K562 (cell line): Measurements from ENCODE around the gene KCNC4. TPM values are rescaled to one million over a fixed set of nuclear protein-coding genes. Genes with fewer than 3 reads are reported as not detected.

Experiments used
- ATAC-seq: fragments of 200-7000 bp; cut with Tn5 transposase; 3 replicates; pipeline ENCODE4 v1.9.1; 2020; ENCODE audit warnings: moderate library complexity
- BruUV-seq: library from RNA; stranded (reverse); fragments of 400-500 nt; replicated peaks from 2 replicates; lab custom pipeline; 2021; lab: Mats Ljungman, UMichigan
- CTCF ChIA-PET: fragments of 300-600 bp; formaldehyde crosslinking; extraction: SDS; loops from one replicate; lab custom pipeline; 2021; ENCODE audit warnings: low intra/inter-chr PET ratio; lab: Yijun Ruan, JAX
- POLR2A ChIA-PET: fragments of 300-600, 350-650 bp; sonication (Branson Sonifier 250); formaldehyde crosslinking; extraction: SDS; loops from one replicate; lab custom pipeline; 2021; ENCODE audit warnings: antibody characterized with exemption, inconsistent platforms; lab: Yijun Ruan, JAX
- DNase-seq, 4 experiments: peaks; one replicate each; pipeline versions ENCODE4 v3.0.0 to v3.0.0-alpha.2; 2011 to 2018; ENCODE audit warnings: low spot score in 3 of 4, mixed read lengths in 3 of 4; ENCODE audit errors: extremely low read depth in 1 of 4
- FAIRE-seq: peaks from 2 replicates; lab custom pipeline; 2011; peaks lifted over from hg19 to GRCh38; lab: Jason Lieb, UNC
- H2AFZ ChIP-seq: 2 replicates; pipeline ENCODE4 v1.6.0; 2011; ENCODE audit warnings: low read depth, low read length, control low read depth, inconsistent platforms
- H3K27ac ChIP-seq: fragments of 200-600 bp; 3 replicates; pipeline ENCODE4 v1.8.0; 2011; ENCODE audit warnings: low read depth, mild to moderate bottlenecking, control low read depth, inconsistent platforms, low read length, moderate library complexity, mixed read lengths; ENCODE audit errors: extremely low read depth
- H3K27me3 ChIP-seq, 2 experiments: fragments of 300-600 bp in 1 of 2; 2 replicates in 1 of 2; 3 replicates in 1 of 2; pipeline versions ENCODE4 v1.6.0 to v1.8.0; 2011; ENCODE audit warnings: inconsistent platforms in 2 of 2, low read length in 2 of 2, mild to moderate bottlenecking in 1 of 2, mixed read lengths in 1 of 2, moderate library complexity in 1 of 2; ENCODE audit not compliant: control insufficient read depth in 2 of 2, insufficient read depth in 2 of 2
- H3K36me3 ChIP-seq: fragments of 300-600 bp; 3 replicates; pipeline ENCODE4 v1.8.0; 2011; ENCODE audit warnings: mild to moderate bottlenecking, low read length, inconsistent platforms; ENCODE audit not compliant: control insufficient read depth, insufficient read depth
- H3K4me1 ChIP-seq, 2 experiments: fragments of 200-600 bp in 1 of 2; replicated peaks in 1 of 2; 2 replicates in 1 of 2; 3 replicates in 1 of 2; pipeline versions ENCODE4 v1.5.1 to v1.8.0; 2011; ENCODE audit warnings: inconsistent platforms in 2 of 2, low read length in 2 of 2, mild to moderate bottlenecking in 1 of 2, mixed read lengths in 1 of 2, moderate library complexity in 1 of 2; ENCODE audit not compliant: control insufficient read depth in 2 of 2, insufficient read depth in 2 of 2
- H3K4me2 ChIP-seq: 2 replicates; pipeline ENCODE4 v1.6.1; 2011; ENCODE audit warnings: low read length, control low read depth, inconsistent platforms, mixed read lengths; ENCODE audit not compliant: insufficient read depth
- H3K4me3 ChIP-seq: fragments of 200-600 bp; sonication (generic), shearing (Covaris generic); 2 replicates; pipeline ENCODE4 v1.5.1; 2016; ENCODE audit warnings: control low read depth, inconsistent platforms
- H3K79me2 ChIP-seq: fragments of 200-600 bp; 3 replicates; pipeline ENCODE4 v1.8.0; 2011; ENCODE audit warnings: low read length, inconsistent platforms; ENCODE audit not compliant: control insufficient read depth, insufficient read depth
- H3K9ac ChIP-seq, 2 experiments: 2 replicates each; pipeline versions ENCODE4 v1.6.0 to v1.6.1; 2011; ENCODE audit warnings: low read depth in 2 of 2, low read length in 2 of 2, control low read depth in 1 of 2, inconsistent platforms in 1 of 2, mild to moderate bottlenecking in 1 of 2, mixed read lengths in 1 of 2; ENCODE audit not compliant: insufficient read depth in 1 of 2
- H3K9me1 ChIP-seq: one replicate; pipeline ENCODE4 v1.6.0; 2011; ENCODE audit warnings: inconsistent platforms, mild to moderate bottlenecking, low read length, moderate library complexity; ENCODE audit not compliant: control insufficient read depth, insufficient read depth
- H3K9me3 ChIP-seq: replicated peaks from 2 replicates; pipeline ENCODE4 v1.5.1; 2011; ENCODE audit warnings: low read depth, low read length, inconsistent platforms; ENCODE audit not compliant: control insufficient read depth, insufficient read depth
- H4K20me1 ChIP-seq: replicated peaks from 2 replicates; pipeline ENCODE4 v1.6.1; 2011; ENCODE audit warnings: low read length, inconsistent platforms, mixed read lengths; ENCODE audit not compliant: control insufficient read depth, insufficient read depth
- GTF2F1 ChIP-seq: IDR thresholded peaks from 2 replicates; pipeline ENCODE4 v1.6.1; 2011; ENCODE audit warnings: low read depth, low read length, improper control_type of control experiment
- HMGN3 ChIP-seq: IDR thresholded peaks from 2 replicates; pipeline ENCODE4 v1.6.1; 2011; ENCODE audit warnings: borderline replicate concordance, low read depth, mild to moderate bottlenecking, mixed read lengths, low read length; ENCODE audit not compliant: insufficient read length; ENCODE audit errors: extremely low read depth
- HSF4 ChIP-seq: fragments of 250-450 bp; sonication (Bioruptor Pico); IDR thresholded peaks from 2 replicates; pipeline ENCODE4 v2.1.2; 2022; ENCODE audit warnings: mild to moderate bottlenecking, moderate library complexity, borderline replicate concordance
- MTA1 ChIP-seq: fragments of 450-650 bp; IDR thresholded peaks from 2 replicates; pipeline ENCODE4 v1.6.1; 2017; ENCODE audit warnings: borderline replicate concordance
- NCOA4 ChIP-seq: fragments of 450-650 bp; IDR thresholded peaks from 2 replicates; pipeline ENCODE4 v1.6.1; 2018; ENCODE audit warnings: mild to moderate bottlenecking; ENCODE audit not compliant: partially characterized antibody
- NCOR1 ChIP-seq: fragments of 450-650 bp; IDR thresholded peaks from 2 replicates; pipeline ENCODE4 v1.6.1; 2016; ENCODE audit warnings: mild to moderate bottlenecking, moderate library complexity
- NUFIP1 ChIP-seq: fragments of 450-650 bp; IDR thresholded peaks from 2 replicates; pipeline ENCODE4 v1.6.1; 2018; ENCODE audit not compliant: partially characterized antibody
- PHF21A ChIP-seq: fragments of 450-650 bp; IDR thresholded peaks from 2 replicates; pipeline ENCODE4 v1.6.1; 2017; ENCODE audit warnings: low read depth, borderline replicate concordance
- SAFB2 ChIP-seq: fragments of 200-400 bp; formaldehyde crosslinking; IDR thresholded peaks from 2 replicates; pipeline ENCODE4 v1.6.1; 2018; ENCODE audit warnings: borderline replicate concordance, low read length, low read depth, moderate library complexity; ENCODE audit not compliant: severe bottlenecking
- SMARCC2 ChIP-seq: fragments of 450-650 bp; IDR thresholded peaks from 2 replicates; pipeline ENCODE4 v1.6.1; 2017; ENCODE audit warnings: antibody characterized with exemption, moderate library complexity, mild to moderate bottlenecking, low read depth
- STAT5A ChIP-seq: IDR thresholded peaks from 2 replicates; pipeline ENCODE4 v1.6.1; 2012; ENCODE audit warnings: low read length, inconsistent platforms, borderline replicate concordance
- ZNF583 ChIP-seq: fragments of 250-450 bp; sonication (Bioruptor Pico); IDR thresholded peaks from 2 replicates; pipeline ENCODE4 v1.4.0; 2020
- WGBS: fragments of 100-300 bp; shearing (Covaris generic); methylation state at CpG from one replicate; pipeline ENCODE4 v1.1.6; 2016; ENCODE audit warnings: low coverage, mixed read lengths; ENCODE audit not compliant: insufficient coverage; ENCODE audit errors: missing lambda C conversion rate; 5-methylcytosine and 5-hydroxymethylcytosine counted together
- in situ Hi-C: fragments of 300-500 bp; cut with MboI; formaldehyde crosslinking; loops from 4 replicates; pipeline ENCODE4 v1.15.0; 2018; ENCODE audit warnings: inconsistent platforms, mixed read lengths
- intact Hi-C: fragments of 100-400 bp; cut with micrococcal nuclease; formaldehyde crosslinking; loops from 2 replicates; pipeline ENCODE4 v1.14.2; 2022
- polyA plus RNA-seq, 8 experiments: library from polyadenylated mRNA; depleted of rRNA in 4 of 8; stranded (reverse) in 5 of 8; unstranded in 3 of 8; fragments of >200 nt; fragmentation: Nextera tagmentation in 2 of 8; fragmentation: Illumina TruSeq in 1 of 8; extraction: Ambion mirVana in 2 of 8; extraction: Trizol in 1 of 8; gene quantifications; 2 replicates each; pipeline versions ENCODE4 v1.2.1 to v1.2.3, GENCODE V29; 2011 to 2014; ENCODE audit warnings: inconsistent platforms in 1 of 8, missing spikeins in 1 of 8
- total RNA-seq, 7 experiments: library from RNA; depleted of rRNA in 6 of 7; stranded (reverse); fragments of >200 nt in 6 of 7; fragmentation: Illumina TruSeq in 2 of 7; extraction: Trizol in 2 of 7; gene quantifications; 2 replicates each; pipeline versions ENCODE4 v1.2.1 to v1.2.3, GENCODE V29; 2011 to 2021; ENCODE audit warnings: low replicate concordance in 1 of 7
- TF ChIP-seq, protein P1 (sequence below): sonication (generic); formaldehyde crosslinking; IDR thresholded peaks from 2 replicates; pipeline ENCODE4 v1.8.0; 2022; ENCODE audit warnings: mild to moderate bottlenecking, low read depth, missing genetic modification reagents
- TF ChIP-seq, protein P2 (sequence below): fragments of 450-650 bp; formaldehyde crosslinking; IDR thresholded peaks from 2 replicates; pipeline ENCODE4 v1.4.0; 2022; ENCODE audit warnings: missing genetic modification characterization

Gene KCNC4
- total and polyA plus RNA-seq, 9 of the 15 experiments (the other 6 are each of a cell fraction or from before 2014, with no cell fraction given) = 0.07 to 1.8 (median 0.73) TPM

GRCh38 chr1:110248746-110249145, 38.6 kb downstream of the KCNC4 start:
- Histone ChIP-seq H3K27ac (no peak overlapping the region), H4K20me1 (0 out of 2 replicates have a peak, but pooled peaks cover 3% of the 10 kb centered on the region), H3K27me3 (peaks cover 25 to 53% of the 10 kb centered on the region in 2 experiments), H3K4me1 (no peaks in the 10 kb centered on the region), H3K9me3 (no peaks in the 10 kb centered on the region), H3K9me1 (no peaks in the 10 kb centered on the region), H3K4me3 (no peak overlapping the region), H3K36me3 (no peaks in the 10 kb centered on the region), H2AFZ (no peak overlapping the region), H3K79me2 (no peaks in the 10 kb centered on the region), H3K9ac (no peak overlapping the region), H3K4me2 (no peak overlapping the region)
- ATAC-seq (no peak), DNase-seq (no peak), FAIRE-seq (no peak)
- 0% methylated on average over 4 of the region's 4 CpGs for WGBS
- in situ Hi-C loops (no loop called here), intact Hi-C loops (no loop called here)
- POLR2A ChIA-PET = interaction anchor here (1.3 kb wide), 1 partner anchor 44 kb away, joined by 5 read pairs; no protein-coding TSS in a partner anchor
- CTCF ChIA-PET = no interaction called here
- TF ChIP-seq MTA1 = no peak
- TF ChIP-seq HSF4 = no peak
- BruUV-seq = no TSS peak

GRCh38 chr1:110249256-110249655, 39.1 kb downstream of the KCNC4 start:
- Histone ChIP-seq H4K20me1 (0 out of 2 replicates have a peak, but pooled peaks cover 3% of the 10 kb centered on the region), H2AFZ (no peak overlapping the region), H3K79me2 (no peaks in the 10 kb centered on the region), H3K4me2 (no peak overlapping the region), H3K4me1 (no peaks in the 10 kb centered on the region), H3K9me3 (no peaks in the 10 kb centered on the region), H3K27me3 (peaks cover 25 to 50% of the 10 kb centered on the region in 2 experiments), H3K4me3 (no peak overlapping the region), H3K36me3 (no peaks in the 10 kb centered on the region), H3K9ac (no peak overlapping the region), H3K9me1 (no peaks in the 10 kb centered on the region), H3K27ac (no peak overlapping the region)
- ChIA-PET CTCF (no interaction called here), POLR2A (interaction anchor here (0.6 to 1.3 kb wide), 3 partner anchors 43 to 184 kb away, joined by 3 to 5 read pairs (median 3); no protein-coding TSS in a partner anchor)
- in situ Hi-C loops (no loop called here), intact Hi-C loops (no loop called here)
- 2% methylated on average over 4 of the region's 4 CpGs for WGBS
- FAIRE-seq (no peak), ATAC-seq (no peak), DNase-seq (no peak)
- no TSS peak for BruUV-seq
- no peak for TF ChIP-seq PHF21A
- TF ChIP-seq, protein P1, sequence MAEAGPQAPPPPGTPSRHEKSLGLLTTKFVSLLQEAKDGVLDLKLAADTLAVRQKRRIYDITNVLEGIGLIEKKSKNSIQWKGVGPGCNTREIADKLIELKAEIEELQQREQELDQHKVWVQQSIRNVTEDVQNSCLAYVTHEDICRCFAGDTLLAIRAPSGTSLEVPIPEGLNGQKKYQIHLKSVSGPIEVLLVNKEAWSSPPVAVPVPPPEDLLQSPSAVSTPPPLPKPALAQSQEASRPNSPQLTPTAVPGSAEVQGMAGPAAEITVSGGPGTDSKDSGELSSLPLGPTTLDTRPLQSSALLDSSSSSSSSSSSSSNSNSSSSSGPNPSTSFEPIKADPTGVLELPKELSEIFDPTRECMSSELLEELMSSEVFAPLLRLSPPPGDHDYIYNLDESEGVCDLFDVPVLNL (CRISPR knock-in tag) = no peak
- TF ChIP-seq HMGN3 = no peak
- TF ChIP-seq STAT5A = no peak
- TF ChIP-seq NUFIP1 = no peak
- TF ChIP-seq SAFB2 = no peak
- TF ChIP-seq ZNF583 (CRISPR knock-in tag) = no peak
- no peak for TF ChIP-seq NCOR1
- TF ChIP-seq, protein P2, sequence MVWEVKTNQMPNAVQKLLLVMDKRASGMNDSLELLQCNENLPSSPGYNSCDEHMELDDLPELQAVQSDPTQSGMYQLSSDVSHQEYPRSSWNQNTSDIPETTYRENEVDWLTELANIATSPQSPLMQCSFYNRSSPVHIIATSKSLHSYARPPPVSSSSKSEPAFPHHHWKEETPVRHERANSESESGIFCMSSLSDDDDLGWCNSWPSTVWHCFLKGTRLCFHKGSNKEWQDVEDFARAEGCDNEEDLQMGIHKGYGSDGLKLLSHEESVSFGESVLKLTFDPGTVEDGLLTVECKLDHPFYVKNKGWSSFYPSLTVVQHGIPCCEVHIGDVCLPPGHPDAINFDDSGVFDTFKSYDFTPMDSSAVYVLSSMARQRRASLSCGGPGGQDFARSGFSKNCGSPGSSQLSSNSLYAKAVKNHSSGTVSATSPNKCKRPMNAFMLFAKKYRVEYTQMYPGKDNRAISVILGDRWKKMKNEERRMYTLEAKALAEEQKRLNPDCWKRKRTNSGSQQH = no peak
- no peak for TF ChIP-seq GTF2F1
- no peak for TF ChIP-seq NCOA4
- TF ChIP-seq SMARCC2 = no peak
